HG03135 (cell line): ENCODE data around the gene ZBED2.

Source experiments
- ATAC-seq: cut with Tn5 transposase; IDR thresholded peaks from one replicate; pipeline ENCODE4 v1.9.1; 2021; ENCODE audit warnings: mild to moderate bottlenecking, moderate library complexity; ENCODE audit not compliant: unreplicated experiment

Gene ZBED2

DNA sequence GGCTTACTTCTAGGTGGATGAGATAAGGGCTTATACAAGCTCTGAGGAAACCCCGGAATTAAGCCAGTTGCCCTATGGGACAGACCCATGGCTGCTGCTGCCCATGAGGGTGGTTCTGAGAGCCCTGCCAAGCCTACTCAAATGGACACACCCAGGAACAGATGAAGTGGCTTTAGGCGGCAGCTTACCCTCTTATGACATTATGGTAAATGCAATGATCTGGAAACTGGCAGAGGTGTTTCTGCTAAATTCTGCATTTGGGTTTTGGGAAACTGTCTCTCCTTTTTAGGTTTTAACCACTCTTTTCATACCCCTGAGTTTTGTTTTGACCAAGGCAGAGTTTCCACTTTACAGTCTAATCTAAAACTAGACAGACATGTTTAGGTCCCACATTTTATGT lies 9.0 kb upstream of the ZBED2 start:
- no peak for ATAC-seq

GRCh38 chr3:111603679-111604078 lies 8.5 kb upstream of the ZBED2 start:
- ATAC-seq, result no peak

GRCh38 chr3:111601810-111602209 lies 6.7 kb upstream of the ZBED2 start:
- no peak for ATAC-seq

DNA sequence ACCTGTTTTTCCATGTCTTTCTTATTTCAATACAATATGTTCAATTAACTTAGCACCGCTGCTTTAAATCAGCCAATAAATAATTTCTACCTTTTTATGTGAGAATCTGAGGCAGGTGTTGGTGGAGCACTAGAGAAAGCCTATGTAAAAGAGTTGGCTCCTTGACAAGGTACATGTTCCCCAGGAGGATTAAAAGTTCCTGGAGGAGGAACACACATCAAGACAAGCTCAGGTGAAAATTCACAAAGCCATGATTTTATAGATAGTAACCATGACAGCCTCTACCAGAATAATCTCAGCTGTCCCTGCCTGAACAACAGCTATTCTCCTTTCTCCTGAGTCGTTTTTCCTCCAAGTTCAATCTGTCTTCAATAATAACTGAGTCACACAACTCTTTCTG lies 3.4 kb upstream of the ZBED2 start:
- ATAC-seq, result no peak

DNA sequence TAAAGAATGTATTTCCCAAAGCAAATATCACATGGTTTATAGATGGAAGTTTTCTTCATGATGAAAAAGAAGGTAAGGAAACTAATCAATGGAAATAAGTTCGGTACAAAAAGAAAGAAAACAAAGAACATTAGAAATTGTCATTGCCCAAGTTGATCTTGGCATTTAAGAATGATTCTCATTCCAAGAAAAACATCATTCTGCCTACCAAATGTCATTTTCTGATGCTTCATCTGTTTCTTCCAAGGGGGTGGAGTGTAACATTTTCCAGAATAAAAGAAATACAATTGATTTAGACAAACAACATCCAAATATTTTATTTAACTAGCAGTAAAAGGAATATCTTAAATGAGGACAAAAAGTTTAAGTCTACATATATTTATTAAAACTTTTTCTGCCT lies 3.0 kb upstream of the ZBED2 start:
- no peak for ATAC-seq

DNA sequence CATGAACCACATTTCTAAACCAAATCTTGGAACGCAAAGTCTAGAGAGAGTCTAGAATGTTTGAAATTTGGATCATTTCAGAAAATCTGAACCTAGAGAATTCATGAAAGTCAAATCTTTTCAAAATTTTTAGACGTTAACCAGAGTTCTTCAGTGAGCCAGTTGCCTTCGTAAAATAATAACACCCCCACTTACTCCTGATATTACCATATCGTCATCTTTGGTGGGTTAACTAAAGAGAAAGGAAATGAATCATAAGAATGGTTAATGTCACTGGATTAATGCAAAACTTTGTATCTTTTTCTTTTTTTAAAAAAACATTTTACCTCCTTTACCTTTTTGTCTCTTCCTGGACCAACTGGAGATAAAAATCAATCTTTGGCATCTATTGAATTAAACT lies 1.2 kb upstream of the ZBED2 start:
- ATAC-seq, result no peak

DNA sequence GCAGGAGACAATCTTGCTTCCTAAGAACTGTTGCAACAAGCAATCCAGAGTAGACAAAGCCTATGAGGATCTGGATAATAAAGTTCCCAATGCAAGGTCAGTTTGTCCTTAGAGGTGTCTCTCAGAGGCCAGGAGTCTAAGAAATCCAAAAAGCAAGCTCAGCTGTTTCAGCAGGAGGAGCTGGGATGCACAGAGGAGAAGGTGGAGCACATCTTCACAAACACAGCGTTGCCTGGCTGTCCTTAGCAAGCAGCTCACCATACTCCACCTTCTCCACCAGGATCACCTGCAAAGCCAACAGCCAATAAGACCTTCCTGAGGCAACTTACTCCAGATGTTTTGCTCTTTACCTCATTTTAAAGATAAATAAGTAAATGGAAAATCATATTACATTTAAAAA lies 365 bp downstream of the ZBED2 start:
- no peak for ATAC-seq

- ATAC-seq, result no peak
Observed at GRCh38 chr3:111594205-111594604, 941 bp downstream of the ZBED2 start.

DNA sequence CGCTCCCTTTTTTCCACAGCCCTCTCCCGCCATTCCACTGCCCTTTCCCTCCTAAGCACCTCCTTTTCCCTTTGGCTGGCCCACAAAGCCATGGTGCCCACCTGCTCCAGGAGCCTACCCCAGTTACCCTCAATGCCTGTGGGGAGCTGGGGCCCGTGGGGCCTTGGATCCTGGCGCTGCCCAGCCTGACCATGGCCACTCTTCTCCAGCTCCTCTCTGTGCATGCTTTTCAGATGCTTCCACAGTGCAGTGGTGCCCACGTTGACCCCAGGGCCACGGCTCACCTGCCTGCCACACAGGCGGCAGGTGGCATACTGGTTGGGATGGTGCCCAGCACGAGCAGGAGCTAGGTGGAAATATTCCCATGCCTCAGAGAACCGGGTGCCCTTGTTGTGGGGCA lies 1.5 kb downstream of the ZBED2 start:
- no peak for ATAC-seq

DNA sequence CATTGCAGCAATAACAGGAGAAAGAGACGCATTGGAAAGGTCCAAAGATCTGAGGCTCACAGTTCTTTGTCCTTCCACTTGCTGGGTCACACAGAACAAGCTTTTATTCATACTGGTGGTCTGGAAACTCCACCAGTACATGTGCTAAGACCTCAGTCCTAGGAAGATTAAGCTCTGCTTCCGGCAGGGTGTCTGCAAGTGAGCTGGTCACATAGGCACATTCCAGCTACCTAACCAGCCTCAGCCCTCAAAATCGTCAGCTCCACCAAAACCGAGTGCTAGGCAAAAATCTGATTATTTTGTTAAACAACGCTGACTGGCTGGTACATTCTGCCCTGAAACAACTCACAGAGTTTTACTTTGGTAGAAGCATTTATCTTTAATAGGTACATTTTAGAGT lies 2.2 kb downstream of the ZBED2 start:
- ATAC-seq, result no peak

DNA sequence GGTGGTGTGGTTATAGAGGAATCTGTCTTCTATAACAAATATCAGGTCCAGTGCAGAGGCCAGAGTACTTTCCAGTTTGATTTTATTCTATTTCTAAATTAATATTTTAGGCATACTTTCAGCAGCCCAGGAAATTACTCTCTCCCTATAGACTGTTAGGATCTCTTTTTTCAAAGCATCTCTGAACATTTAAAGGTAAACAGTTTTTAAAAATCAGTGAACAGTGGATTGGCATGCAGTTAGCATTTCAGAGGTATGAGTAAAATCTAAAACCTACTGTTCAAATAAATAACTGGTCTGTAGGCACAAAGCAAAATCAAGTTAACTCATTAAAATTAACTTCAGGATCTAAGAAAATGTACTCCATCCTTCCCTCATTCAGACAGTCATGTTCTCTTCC lies 3.0 kb downstream of the ZBED2 start:
- no peak for ATAC-seq

GRCh38 chr3:111591555-111591954 lies 3.6 kb downstream of the ZBED2 start:
- no peak for ATAC-seq

DNA sequence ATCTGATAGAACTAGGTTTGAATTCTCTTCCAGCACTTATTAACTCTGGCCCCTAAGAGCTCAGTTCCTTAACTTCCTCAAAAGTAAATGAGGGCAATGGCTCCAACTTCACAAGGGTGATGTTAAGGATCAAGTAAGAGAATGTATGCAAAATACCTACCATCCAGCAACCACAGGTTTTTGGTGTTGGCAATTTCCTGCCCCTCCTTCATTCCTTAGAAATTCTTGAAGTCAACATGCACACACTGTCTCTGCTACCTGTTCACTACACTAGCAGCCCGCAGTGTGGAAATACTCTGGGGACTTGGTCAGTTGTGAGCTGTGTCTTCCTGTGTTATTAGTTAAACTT lies 5.0 kb downstream of the ZBED2 start:
- ATAC-seq, result no peak

GRCh38 chr3:111589303-111590142 lies 5.6 kb downstream of the ZBED2 start:
- no peak for ATAC-seq

- no peak for ATAC-seq
Observed at GRCh38 chr3:111588527-111588926, 6.6 kb downstream of the ZBED2 start.

DNA sequence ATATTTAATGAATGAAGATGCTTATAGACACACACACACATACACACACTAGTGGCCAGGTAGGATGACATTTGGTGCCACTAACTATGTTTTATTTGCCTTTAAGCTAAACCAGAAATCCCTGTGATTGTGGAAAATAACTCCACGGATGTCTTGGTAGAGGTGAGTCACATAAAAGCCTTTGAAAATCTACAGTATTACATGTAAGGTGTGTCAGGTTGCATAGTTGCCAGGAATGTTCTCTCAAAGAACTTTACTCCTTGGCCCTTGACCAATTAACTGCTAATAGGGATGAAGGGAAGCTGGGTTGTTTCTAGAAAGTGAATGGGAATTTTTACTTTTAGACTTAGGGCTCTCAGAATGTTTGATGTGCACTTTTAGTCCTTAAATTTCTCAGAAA lies 9.9 kb downstream of the ZBED2 start:
- ATAC-seq, result no peak

DNA sequence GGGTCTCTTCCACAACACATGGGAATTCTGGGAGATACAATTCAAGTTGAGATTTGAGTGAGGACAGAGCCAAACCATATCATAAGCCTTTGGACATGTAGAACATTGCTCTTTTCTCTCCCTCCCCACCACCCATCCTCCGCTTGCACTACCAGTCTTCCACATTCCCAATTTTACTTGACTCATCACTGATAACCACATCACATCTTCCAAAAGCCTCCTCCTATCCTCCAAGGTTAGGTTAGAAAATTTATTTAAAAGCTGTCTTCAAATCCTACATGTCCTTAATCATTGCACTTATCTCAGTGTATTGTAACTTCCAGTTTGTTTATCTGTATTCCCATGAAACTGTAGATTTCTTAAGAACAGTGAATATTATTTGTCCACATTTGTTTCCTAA lies 10.4 kb downstream of the ZBED2 start:
- no peak for ATAC-seq

DNA sequence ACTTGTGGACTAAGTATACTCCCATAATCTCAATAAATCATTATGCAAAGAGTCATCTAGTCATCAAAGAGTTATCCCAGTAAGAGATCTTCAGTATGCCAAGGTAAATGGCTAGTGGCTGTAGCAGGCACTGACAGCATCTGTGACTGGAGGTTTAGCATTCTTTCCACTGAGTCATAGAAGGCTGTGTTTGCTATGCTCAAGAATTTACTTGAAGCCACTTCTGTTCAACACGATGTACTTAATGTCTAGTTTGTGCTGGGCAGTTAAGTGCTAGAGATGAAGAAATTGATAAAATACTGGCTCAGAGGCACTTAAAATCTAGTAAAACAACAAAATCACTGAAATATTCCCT lies 13.0 kb downstream of the ZBED2 start:
- ATAC-seq, result no peak

DNA sequence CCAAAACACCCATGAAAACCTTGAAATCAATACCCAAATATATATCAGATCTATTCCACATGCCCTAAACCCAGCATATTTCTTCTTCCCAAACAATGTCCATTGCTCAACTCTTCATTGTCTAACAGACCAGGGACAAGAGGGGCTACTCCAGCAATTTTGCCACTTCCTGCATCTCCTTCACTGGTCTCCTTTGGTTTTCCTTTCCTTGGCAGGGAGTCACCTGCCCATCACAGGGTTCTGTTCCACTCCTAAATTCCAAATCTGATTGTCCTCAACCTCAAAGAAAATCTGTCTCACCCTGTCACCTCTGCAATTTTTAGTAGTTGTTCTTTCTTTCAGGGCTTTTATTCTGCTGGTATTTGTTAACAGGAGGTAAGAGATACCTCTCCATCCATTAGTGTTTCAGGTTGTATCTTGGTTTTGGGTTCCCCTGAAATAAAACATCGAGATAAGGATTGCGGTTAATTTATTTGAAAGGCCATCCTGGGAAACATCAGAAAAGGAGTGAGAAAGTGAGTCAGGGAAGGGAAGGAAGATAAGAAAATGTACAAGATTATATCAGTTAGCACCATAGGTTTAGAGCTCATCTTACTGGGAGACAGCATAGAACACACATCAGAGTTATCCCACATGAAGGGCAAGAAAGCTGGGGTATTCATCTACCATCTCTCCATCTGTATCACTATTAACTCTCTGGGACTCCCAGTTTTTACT lies 13.6 kb downstream of the ZBED2 start:
- ATAC-seq, result no peak

- no peak for ATAC-seq
Observed at GRCh38 chr3:111579495-111579894, 15.7 kb downstream of the ZBED2 start.

DNA sequence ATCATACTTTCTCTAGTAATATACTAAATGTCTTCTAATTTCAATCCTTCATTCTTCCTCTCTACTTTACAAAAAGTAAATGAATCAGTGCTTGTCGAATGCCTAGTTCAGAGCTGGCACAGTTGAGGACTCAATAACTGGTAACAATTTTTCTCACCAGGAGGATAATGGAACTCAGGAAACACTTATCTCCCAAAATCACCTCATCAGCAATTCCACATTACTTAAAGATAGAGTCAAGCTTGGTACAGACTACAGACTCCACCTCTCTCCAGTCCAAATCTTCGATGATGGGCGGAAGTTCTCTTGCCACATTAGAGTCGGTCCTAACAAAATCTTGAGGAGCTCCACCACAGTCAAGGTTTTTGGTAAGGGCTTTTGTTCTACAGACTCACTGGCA lies 16.3 kb downstream of the ZBED2 start:
- ATAC-seq, result no peak

DNA sequence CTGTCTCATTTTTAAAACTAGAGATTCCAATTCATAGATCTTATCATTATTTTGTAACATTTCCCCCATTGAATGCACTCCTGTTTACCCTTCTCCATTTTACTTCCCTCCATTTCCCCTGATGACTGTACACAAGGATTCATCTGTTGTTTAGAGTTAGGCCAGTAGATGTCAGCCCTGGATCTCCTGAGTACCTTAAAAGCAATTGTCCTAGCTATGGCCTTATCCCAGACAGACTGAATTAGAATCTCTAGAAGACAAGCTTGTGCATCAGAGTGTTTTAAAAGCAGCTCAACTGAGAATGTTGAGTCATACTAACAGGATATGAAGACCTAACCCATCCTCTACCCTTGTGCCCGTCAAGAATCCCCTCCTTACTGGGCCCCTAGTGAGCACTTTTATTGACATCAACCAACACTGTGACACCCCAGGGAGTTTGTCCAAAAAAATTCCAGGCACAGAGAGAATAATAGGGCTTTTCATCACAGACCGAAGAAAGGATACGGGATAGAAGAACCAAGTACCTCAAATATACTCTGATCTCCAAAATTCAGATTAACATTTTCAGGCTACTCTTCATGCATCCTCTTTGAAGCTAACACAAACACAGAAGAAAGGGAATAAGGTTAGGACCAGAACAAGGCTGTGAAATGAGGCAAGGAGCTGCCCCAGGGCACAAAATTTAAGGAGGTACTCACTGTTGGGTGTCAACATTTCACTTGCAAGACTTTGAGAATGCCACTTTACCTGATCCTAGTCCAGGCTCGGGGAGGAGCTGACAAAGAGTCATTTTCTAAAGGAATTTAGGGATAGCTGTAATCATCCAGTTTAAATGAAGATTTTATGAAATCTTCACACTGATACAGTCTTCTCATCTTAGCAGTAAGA lies 17.1 kb downstream of the ZBED2 start:
- peak; percentile 91 for ATAC-seq
